ENCODE measurements around the gene DLGAP1.

The DLGAP1 gene

GRCh38 chr18:3879114-3879835 lies 575.8 kb downstream of the DLGAP1 start:
- no peaks in the 10 kb centered on the region for H3K9me3 ChIP-seq (ENCODE audit: control insufficient read depth, insufficient read depth, low read depth, low read length)
- H3K27ac ChIP-seq (ENCODE audit: extremely low read depth, low read depth, low read length), result no peak overlapping the region
- POLR2A ChIA-PET, result no interaction called here
- peaks cover 5% of the 10 kb centered on the region; the same call in 1 of the 2 replicates for H3K4me1 ChIP-seq (ENCODE audit: control insufficient read depth, insufficient read depth, low read length)
- CTCF ChIA-PET, result interaction anchor here (3.6 kb wide), 1 partner anchor 119 kb away, joined by 14 read pairs; no protein-coding TSS in a partner anchor
- TF ChIP-seq KLF16 (tag by site-specific recombination; IDR thresholded peaks at IDR 0.05) (no peak), SALL2 (tag by site-specific recombination; IDR thresholded peaks at IDR 0.05; ENCODE audit: borderline replicate concordance) (no peak)
- H3K4me3 ChIP-seq (ENCODE audit: low read depth, low read length), result no peak overlapping the region
- no peaks in the 10 kb centered on the region for H3K36me3 ChIP-seq (ENCODE audit: control insufficient read depth in 2 of 2, insufficient read depth in 1 of 2, low read length in 2 of 2)

GRCh38 chr18:3878401-3878800 lies 576.7 kb downstream of the DLGAP1 start:
- no peak for TF ChIP-seq ZBTB6 (tag by site-specific recombination; IDR thresholded peaks at IDR 0.05)
- TF ChIP-seq ZNF354C (tag by site-specific recombination; IDR thresholded peaks at IDR 0.05; ENCODE audit: borderline replicate concordance, low read depth), result no peak
- TF ChIP-seq ZNF544 (tag by site-specific recombination; IDR thresholded peaks at IDR 0.05), result no peak
- TF ChIP-seq RBAK (tag by site-specific recombination; IDR thresholded peaks at IDR 0.05), result no peak
- TF ChIP-seq ZNF391 (tag by site-specific recombination; IDR thresholded peaks at IDR 0.05; ENCODE audit: borderline replicate concordance, low read depth), result no peak
- no peak for TF ChIP-seq ZNF701 (tag by site-specific recombination; IDR thresholded peaks at IDR 0.05)
- no peak for TF ChIP-seq SALL2 (tag by site-specific recombination; IDR thresholded peaks at IDR 0.05; ENCODE audit: borderline replicate concordance)
- TF ChIP-seq ZNF624 (tag by site-specific recombination; IDR thresholded peaks at IDR 0.05), result no peak
- no peak for TF ChIP-seq HOXA7 (CRISPR knock-in tag; IDR thresholded peaks at IDR 0.05; ENCODE audit: borderline replicate concordance)
- TF ChIP-seq ZBTB10 (tag by site-specific recombination; IDR thresholded peaks at IDR 0.05), result no peak
- TF ChIP-seq ZBTB7A (tag by site-specific recombination; IDR thresholded peaks at IDR 0.05; ENCODE audit: low read depth), result no peak
- no peak for TF ChIP-seq ZNF140 (tag by site-specific recombination; IDR thresholded peaks at IDR 0.05)
- TF ChIP-seq ZNF433 (tag by site-specific recombination; IDR thresholded peaks at IDR 0.05; ENCODE audit: low read depth), result no peak
- TF ChIP-seq ZNF132 (tag by site-specific recombination; IDR thresholded peaks at IDR 0.05; ENCODE audit: borderline replicate concordance), result no peak
- no peak for TF ChIP-seq REST (tag by site-specific recombination; IDR thresholded peaks at IDR 0.05)
- TF ChIP-seq ZNF404 (tag by site-specific recombination; IDR thresholded peaks at IDR 0.05), result no peak
- TF ChIP-seq MZF1 (tag by site-specific recombination; IDR thresholded peaks at IDR 0.05; ENCODE audit: borderline replicate concordance), result no peak
- no peak for TF ChIP-seq ZSCAN5A (tag by site-specific recombination; IDR thresholded peaks at IDR 0.05)
- no peak for TF ChIP-seq ZNF366 (tag by site-specific recombination; conservative IDR thresholded peaks at IDR 0.05)
- POLR2A ChIA-PET, result no interaction called here
- CTCF ChIA-PET, result interaction anchor here (0.8 to 3.6 kb wide), 2 partner anchors 9 to 120 kb away, joined by 4 to 14 read pairs; no protein-coding TSS in a partner anchor
- no peak overlapping the region for H3K4me3 ChIP-seq (ENCODE audit: low read depth, low read length)
- no peak overlapping the region for H3K27ac ChIP-seq (ENCODE audit: extremely low read depth, low read depth, low read length)
- no peaks in the 10 kb centered on the region for H3K36me3 ChIP-seq (ENCODE audit: control insufficient read depth in 2 of 2, insufficient read depth in 1 of 2, low read length in 2 of 2)
- peaks cover 9% of the 10 kb centered on the region for H3K4me1 ChIP-seq (ENCODE audit: control insufficient read depth, insufficient read depth, low read length)
- H3K9me3 ChIP-seq (ENCODE audit: control insufficient read depth, insufficient read depth, low read depth, low read length), result no peaks in the 10 kb centered on the region
